B cell (primary cell): ENCODE results near the gene DPYD.

Source experiments
- CTCF ChIP-seq: fragments of 200-600 bp; IDR thresholded peaks from one replicate; pipeline ENCODE4 v1.8.0; 2022; ENCODE audit warnings: antibody characterized with exemption, mild to moderate bottlenecking
- EZH2 ChIP-seq: IDR thresholded peaks from 2 replicates; pipeline ENCODE4 v1.6.1; 2012; ENCODE audit warnings: borderline replicate concordance, low read depth, mild to moderate bottlenecking, moderate library complexity, low read length; ENCODE audit not compliant: insufficient read depth, poor library complexity, severe bottlenecking

GRCh38 chr1:97101509-97101908 lies 819.3 kb downstream of the DPYD start:
- no peak for TF ChIP-seq CTCF
- no peak for TF ChIP-seq EZH2
